Heart right ventricle (tissue), 16 donors: ENCODE data around the gene MS4A10. TPM values are rescaled to one million over a fixed set of nuclear protein-coding genes. Genes with fewer than 3 reads are reported as not detected.

ENCODE experiments used
- ATAC-seq, 8 donors: fragments of 200-7000 bp; cut with Tn5 transposase; one replicate each; pipeline ENCODE4 v1.9.1; 2020; ENCODE audit warnings: mild to moderate bottlenecking in 8 of 8, moderate library complexity in 8 of 8, moderate number of reproducible peaks in 1 of 8
- DNase-seq, 2 donors: peaks; one replicate each; pipeline ENCODE4 v3.0.0-alpha.2; 2020
- H3K27ac ChIP-seq, 10 donors: fragments of 200-600 bp; sonication (generic) in 2 of 10; one replicate each; pipeline versions ENCODE4 v1.5.0 to v1.8.0; 2020 to 2022; ENCODE audit warnings: mild to moderate bottlenecking in 3 of 10
- H3K27me3 ChIP-seq, 7 donors: fragments of 200-600 bp; one replicate each; pipeline ENCODE4 v1.8.0; 2021 to 2022; ENCODE audit warnings: mild to moderate bottlenecking in 2 of 7
- H3K36me3 ChIP-seq, 9 donors: fragments of 200-600 bp; sonication (generic) in 1 of 9; one replicate each; pipeline versions ENCODE4 v1.5.0 to v1.8.0; 2020 to 2022; ENCODE audit warnings: mild to moderate bottlenecking in 2 of 9
- H3K4me1 ChIP-seq, 9 donors: fragments of 200-600 bp; sonication (generic) in 1 of 9; one replicate each; pipeline versions ENCODE4 v1.5.0 to v1.8.0; 2020 to 2022; ENCODE audit warnings: mild to moderate bottlenecking in 4 of 9
- H3K4me3 ChIP-seq, 10 donors: fragments of 200-600 bp; sonication (generic) in 2 of 10; one replicate each; pipeline versions ENCODE4 v1.5.0 to v1.8.0; 2020 to 2022; ENCODE audit warnings: mild to moderate bottlenecking in 7 of 10, moderate library complexity in 2 of 10
- H3K9me3 ChIP-seq, 11 donors: fragments of 200-600 bp in 10 of 11; sonication (generic) in 2 of 11; one replicate each; pipeline versions ENCODE4 v1.5.0 to v1.8.0; 2013 to 2022; ENCODE audit warnings: mild to moderate bottlenecking in 2 of 11, control low read depth in 1 of 11, moderate library complexity in 1 of 11
- CTCF ChIP-seq, 9 donors: fragments of 200-600 bp; sonication (generic) in 2 of 9; IDR thresholded peaks; one replicate each; pipeline versions ENCODE4 v1.5.0 to v1.8.0; 2021 to 2022; ENCODE audit warnings: antibody characterized with exemption in 9 of 9, mild to moderate bottlenecking in 5 of 9, moderate library complexity in 1 of 9
- WGBS, 2 donors: extraction: QIAGEN DNeasy Blood & Tissue Kit; methylation state at CpG; one replicate each; pipeline ENCODE4 v1.1.7; 2013; ENCODE audit warnings: inconsistent platforms in 1 of 2; 5-methylcytosine and 5-hydroxymethylcytosine counted together
- intact Hi-C, 10 donors: fragments of 100-400 bp; cut with DNase I; formaldehyde crosslinking; loops; one replicate each; pipeline versions ENCODE4 v1.11.1 to v1.14.2; 2022
- polyA plus RNA-seq, 2 donors: library from polyadenylated mRNA; stranded (reverse); fragments of 200-250 nt; gene quantifications; one replicate each; pipeline ENCODE4 v1.2.3, GENCODE V29; 2013
- total RNA-seq, 10 donors: library from RNA; stranded (reverse); fragmentation: NEBNext Ultra II Directional in 3 of 10; extraction: Animal tissue kit (Norgen Biotek cat#: 25700) in 3 of 10; gene quantifications; one replicate each; pipeline versions ENCODE4 v1.2.1 to v1.2.4, GENCODE V29; 2021 to 2023
- donor health status: Arrhythmogenic right ventricular cardiomyopathy.
- donor health status: ischemic (EF 13 %, LVEDD 7.1; RV severe dilation, severe dysfunction).
- donor health status: healthy with polysubstance abuse.
- donor health status: DM: no; HTN: yes; CAD: no.
- donor health status: DM: no; HTN: no; CAD: no.
- donor health status: ischemic (EF 25% LVEDD 6.9; RV normal size, moderate dysfunction).
- donor health status: ischemic (EF 25% LVEDD 5.7; RV mildly dilated, moderate dysfunction).
- donor health status: healthy.
- donor health status: DM: yes; HTN: yes; CAD: no.
- donor health status: Ischemic cardiomyopathy.
- donor health status: ischemic (EF 35%, LVEDD 5.7; RV mildly dilated, moderate dysfunction).
- donor health status: nonischemic (EF 11% LVEDD 7.7; RV severe dilation, severe dysfunction).
- donor health status: DM: yes; HTN: yes; CAD: no.
- donor health status: PGD.
- donor health status: ischemic (EF 29% LVEDD 5.4; RV normal size, mild dysfunction).
- donor health status: nonischemic (EF 23%, LVEDD 6.1; RV moderate dilation, normal function).

Gene MS4A10
- total and polyA plus RNA-seq, 12 donors: not detected

GRCh38 chr11:60848714-60849151 lies 63.6 kb downstream of the MS4A10 start:
- intact Hi-C loops: no loop called here
- ATAC-seq (no peak), DNase-seq (no peak)
- peaks cover 0 to 72% (median 21%) of the 10 kb centered on the region in 9 donors for H3K36me3 ChIP-seq
- TF ChIP-seq CTCF (IDR thresholded peaks at IDR 0.05): no peak
- peaks cover 0 to 4% (median 0%) of the 10 kb centered on the region in 7 donors for H3K27me3 ChIP-seq
- H3K4me3 ChIP-seq: no peak overlapping the region
- H3K9me3 ChIP-seq: no peaks in the 10 kb centered on the region
- WGBS, 2 donors: 80 to 83% methylated on average over 10 of the region's 10 CpGs
- H3K4me1 ChIP-seq: peaks cover 6 to 19% (median 10%) of the 10 kb centered on the region in 9 donors
- H3K27ac ChIP-seq: peak overlapping the region in 2 of 10 donors; percentile 10 to 42

GRCh38 chr11:60849641-60850520 lies 64.7 kb downstream of the MS4A10 start:
- Histone ChIP-seq H3K4me3 (no peak overlapping the region), H3K27ac (peak overlapping the region in 1 of 10 donors; percentile 26), H3K27me3 (peaks cover 0 to 7% (median 0%) of the 10 kb centered on the region in 7 donors), H3K36me3 (peaks cover 0 to 69% (median 21%) of the 10 kb centered on the region in 9 donors), H3K4me1 (peaks cover 0 to 7% (median 0%) of the 10 kb centered on the region in 9 donors), H3K9me3 (no peaks in the 10 kb centered on the region)
- intact Hi-C loops: no loop called here
- no peak for TF ChIP-seq CTCF (IDR thresholded peaks at IDR 0.05)
- ATAC-seq (peak in 1 of 8 donors; percentile 10), DNase-seq (no peak)
- 89 to 92% methylated on average over 29 of the region's 29 CpGs for WGBS, 2 donors

Other genes with a start within 250 kb of the MS4A10 start
- not detected for gene MS4A8, start 85.7 kb upstream of the MS4A10 start, total RNA-seq
- gene MS4A8, start 85.7 kb upstream of the MS4A10 start, polyA plus RNA-seq: not detected
- gene MS4A18, start 60.6 kb upstream of the MS4A10 start, total RNA-seq: not detected
- not detected for gene MS4A18, start 60.6 kb upstream of the MS4A10 start, polyA plus RNA-seq
- gene MS4A15, start 28.5 kb upstream of the MS4A10 start, total RNA-seq: not detected
- gene MS4A15, start 28.5 kb upstream of the MS4A10 start, polyA plus RNA-seq: not detected
- gene CCDC86, start 56.8 kb downstream of the MS4A10 start, total RNA-seq: 10 to 100 TPM in 4 of 10 donors, 1 to 10 TPM in 6; 6.6 to 20.1 (median 9.2) TPM
- gene CCDC86, start 56.8 kb downstream of the MS4A10 start, polyA plus RNA-seq: 10 to 100 TPM in 1 of 2 donors, 1 to 10 TPM in 1; 7.4 to 26.5 TPM
- 1 to 10 TPM in 9 of 10 donors, under 1 TPM in 1; 0.35 to 5.1 (median 1.2) TPM for gene PTGDR2, start 70.6 kb downstream of the MS4A10 start, total RNA-seq
- 1 to 10 TPM in 1 of 2 donors, under 1 TPM in 1; 0.57 to 5.7 TPM for gene PTGDR2, start 70.6 kb downstream of the MS4A10 start, polyA plus RNA-seq
- under 1 TPM in 3 of 10 donors, not detected in 7; 0.16 to 0.33 (median 0.25) TPM for gene ZP1, start 82.2 kb downstream of the MS4A10 start, total RNA-seq
- gene ZP1, start 82.2 kb downstream of the MS4A10 start, polyA plus RNA-seq: under 1 TPM; 0.37 to 0.51 TPM
- gene PRPF19, start 121.3 kb downstream of the MS4A10 start, total RNA-seq: 10 to 100 TPM; 32.0 to 49.7 (median 39.4) TPM
- 10 to 100 TPM; 50.3 to 53.0 TPM for gene PRPF19, start 121.3 kb downstream of the MS4A10 start, polyA plus RNA-seq
- 100 to 1,000 TPM in 2 of 10 donors, 10 to 100 TPM in 8; 78.6 to 115 (median 92.7) TPM for gene TMEM109, start 128.8 kb downstream of the MS4A10 start, total RNA-seq
- 100 to 1,000 TPM in 1 of 2 donors, 10 to 100 TPM in 1; 53.3 to 121 TPM for gene TMEM109, start 128.8 kb downstream of the MS4A10 start, polyA plus RNA-seq
- gene TMEM132A, start 139.1 kb downstream of the MS4A10 start, total RNA-seq: 10 to 100 TPM in 2 of 10 donors, 1 to 10 TPM in 8; 3.7 to 12.9 (median 6.5) TPM
- 10 to 100 TPM; 10.0 to 16.4 TPM for gene TMEM132A, start 139.1 kb downstream of the MS4A10 start, polyA plus RNA-seq
- gene SLC15A3, start 166.8 kb downstream of the MS4A10 start, total RNA-seq: 10 to 100 TPM in 9 of 10 donors, 1 to 10 TPM in 1; 9.5 to 52.4 (median 18.5) TPM
- 10 to 100 TPM; 21.3 to 36.9 TPM for gene SLC15A3, start 166.8 kb downstream of the MS4A10 start, polyA plus RNA-seq
- gene CD6, start 186.3 kb downstream of the MS4A10 start, total RNA-seq: 1 to 10 TPM in 2 of 10 donors, under 1 TPM in 7, not detected in 1; 0.17 to 4.5 (median 0.46) TPM
- under 1 TPM; 0.07 to 0.12 TPM for gene CD6, start 186.3 kb downstream of the MS4A10 start, polyA plus RNA-seq